ENCODE measurements around the gene LRRC56. TPM values are rescaled to one million over a fixed set of nuclear protein-coding genes. Genes with fewer than 3 reads are reported as not detected.

The LRRC56 gene
- total and polyA plus RNA-seq, 9 of the 15 experiments (the other 6 are each of a cell fraction or from before 2014, with no cell fraction given): 0.03 to 4.5 (median 1.0) TPM; not detected in 1

- TF ChIP-seq, protein P1, sequence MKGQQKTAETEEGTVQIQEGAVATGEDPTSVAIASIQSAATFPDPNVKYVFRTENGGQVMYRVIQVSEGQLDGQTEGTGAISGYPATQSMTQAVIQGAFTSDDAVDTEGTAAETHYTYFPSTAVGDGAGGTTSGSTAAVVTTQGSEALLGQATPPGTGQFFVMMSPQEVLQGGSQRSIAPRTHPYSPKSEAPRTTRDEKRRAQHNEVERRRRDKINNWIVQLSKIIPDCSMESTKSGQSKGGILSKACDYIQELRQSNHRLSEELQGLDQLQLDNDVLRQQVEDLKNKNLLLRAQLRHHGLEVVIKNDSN (CRISPR knock-in tag; IDR thresholded peaks at IDR 0.05): peak; percentile 93
- TF ChIP-seq ID3 (CRISPR knock-in tag; IDR thresholded peaks at IDR 0.05) (no peak), ID3 (tag; IDR thresholded peaks at IDR 0.05) (peak; percentile 87), PML (IDR thresholded peaks at IDR 0.05; ENCODE audit: low read length) (no peak), NFRKB (IDR thresholded peaks at IDR 0.05; ENCODE audit: low read depth) (no peak), ZNF77 (CRISPR knock-in tag; IDR thresholded peaks at IDR 0.05) (no peak), HNRNPH1 (optimal IDR thresholded peaks at IDR 0.05; ENCODE audit: low read depth, low read length) (no peak), MAX (CRISPR knock-in tag; IDR thresholded peaks at IDR 0.05) (peak; percentile 92), ZNF76 (CRISPR knock-in tag; IDR thresholded peaks at IDR 0.05; ENCODE audit: borderline replicate concordance) (no peak), ZNF174 (CRISPR knock-in tag; IDR thresholded peaks at IDR 0.05) (no peak), U2AF1 (optimal IDR thresholded peaks at IDR 0.05; ENCODE audit: low read depth, low read length) (peak; percentile 71), XRCC5 (IDR thresholded peaks at IDR 0.05; ENCODE audit: low read depth, low read length) (peak; percentile 90), ZC3H11A (IDR thresholded peaks at IDR 0.05; ENCODE audit: low read depth, low read length) (no peak), MBD1 (CRISPR knock-in tag; IDR thresholded peaks at IDR 0.05) (peak; percentile 92), BRD9 (IDR thresholded peaks at IDR 0.05; ENCODE audit: low read depth, partially characterized antibody) (no peak), MECOM (CRISPR knock-in tag; IDR thresholded peaks at IDR 0.05) (no peak), SREBF2 (CRISPR knock-in tag; IDR thresholded peaks at IDR 0.05) (peak; percentile 55; the same call in 1 of the 2 replicates), RCOR1 (IDR thresholded peaks at IDR 0.05; ENCODE audit: borderline replicate concordance in 1 of 2, low read depth in 2 of 2, low read length in 2 of 2) (peak in 1 of 2 experiments; percentile 58; a peak in 1 of 4 replicates), DDX20 (tag; IDR thresholded peaks at IDR 0.05; ENCODE audit: low read depth) (no peak), MTA3 (IDR thresholded peaks at IDR 0.05; ENCODE audit: borderline replicate concordance) (peak; percentile 94), HNRNPK (IDR thresholded peaks at IDR 0.05; ENCODE audit: low read depth, low read length, poor library complexity, severe bottlenecking) (no peak)
- TF ChIP-seq, protein P2, sequence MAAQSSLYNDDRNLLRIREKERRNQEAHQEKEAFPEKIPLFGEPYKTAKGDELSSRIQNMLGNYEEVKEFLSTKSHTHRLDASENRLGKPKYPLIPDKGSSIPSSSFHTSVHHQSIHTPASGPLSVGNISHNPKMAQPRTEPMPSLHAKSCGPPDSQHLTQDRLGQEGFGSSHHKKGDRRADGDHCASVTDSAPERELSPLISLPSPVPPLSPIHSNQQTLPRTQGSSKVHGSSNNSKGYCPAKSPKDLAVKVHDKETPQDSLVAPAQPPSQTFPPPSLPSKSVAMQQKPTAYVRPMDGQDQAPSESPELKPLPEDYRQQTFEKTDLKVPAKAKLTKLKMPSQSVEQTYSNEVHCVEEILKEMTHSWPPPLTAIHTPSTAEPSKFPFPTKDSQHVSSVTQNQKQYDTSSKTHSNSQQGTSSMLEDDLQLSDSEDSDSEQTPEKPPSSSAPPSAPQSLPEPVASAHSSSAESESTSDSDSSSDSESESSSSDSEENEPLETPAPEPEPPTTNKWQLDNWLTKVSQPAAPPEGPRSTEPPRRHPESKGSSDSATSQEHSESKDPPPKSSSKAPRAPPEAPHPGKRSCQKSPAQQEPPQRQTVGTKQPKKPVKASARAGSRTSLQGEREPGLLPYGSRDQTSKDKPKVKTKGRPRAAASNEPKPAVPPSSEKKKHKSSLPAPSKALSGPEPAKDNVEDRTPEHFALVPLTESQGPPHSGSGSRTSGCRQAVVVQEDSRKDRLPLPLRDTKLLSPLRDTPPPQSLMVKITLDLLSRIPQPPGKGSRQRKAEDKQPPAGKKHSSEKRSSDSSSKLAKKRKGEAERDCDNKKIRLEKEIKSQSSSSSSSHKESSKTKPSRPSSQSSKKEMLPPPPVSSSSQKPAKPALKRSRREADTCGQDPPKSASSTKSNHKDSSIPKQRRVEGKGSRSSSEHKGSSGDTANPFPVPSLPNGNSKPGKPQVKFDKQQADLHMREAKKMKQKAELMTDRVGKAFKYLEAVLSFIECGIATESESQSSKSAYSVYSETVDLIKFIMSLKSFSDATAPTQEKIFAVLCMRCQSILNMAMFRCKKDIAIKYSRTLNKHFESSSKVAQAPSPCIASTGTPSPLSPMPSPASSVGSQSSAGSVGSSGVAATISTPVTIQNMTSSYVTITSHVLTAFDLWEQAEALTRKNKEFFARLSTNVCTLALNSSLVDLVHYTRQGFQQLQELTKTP (IDR thresholded peaks at IDR 0.05; ENCODE audit: low read depth in 1 of 2, partially characterized antibody in 2 of 2): peak in 1 of 2 experiments; percentile 38
These were observed 18.7 kb upstream of the LRRC56 start (continued) for GRCh38 chr11:518463-519202.
